SIG-M5 treated with dmso at 0.1 percent for 504 hours (cell line): ENCODE measurements around the gene RBM41.
A peak's percentile ranks its signal among the peaks of the same experiment; 100 is the strongest.

Experiments used
- DNase-seq: peaks from one replicate; lab custom pipeline; 2025; ENCODE audit not compliant: unreplicated experiment; lab: John Stamatoyannopoulos, UW

Gene RBM41

GRCh38 chrX:107047622-107048021 is 71.0 kb downstream of the RBM41 start:
- no peak for DNase-seq

- no peak for DNase-seq
Observed at GRCh38 chrX:107029752-107030151, 88.9 kb downstream of the RBM41 start.

- peak; percentile 24 for DNase-seq
Observed at GRCh38 chrX:107025545-107025944, 93.1 kb downstream of the RBM41 start.

GRCh38 chrX:107014936-107015335 is 103.7 kb downstream of the RBM41 start:
- DNase-seq: no peak
